NCI-H1417 (cell line): ENCODE results near the gene RETREG1.
"Not testable (repeated sequence)": the region's sequence is repeated elsewhere in the genome, so short reads cannot be mapped to it uniquely, and the experiment has no call there.

Source experiments
- DNase-seq, 3 experiments: peaks; one replicate each; lab custom pipeline; 2025; lab: John Stamatoyannopoulos, UW

Gene RETREG1

GRCh38 chr5:16617274-16617968 lies 624 bp upstream of the RETREG1 start:
- peak in 1 of 3 experiments; percentile 58 for DNase-seq

GRCh38 chr5:16615741-16616535 lies 859 bp downstream of the RETREG1 start:
- DNase-seq = peak in 2 of 3 experiments; percentile 74 to 76

GRCh38 chr5:16612007-16612406 lies 4.8 kb downstream of the RETREG1 start:
- DNase-seq = no peak

DNA sequence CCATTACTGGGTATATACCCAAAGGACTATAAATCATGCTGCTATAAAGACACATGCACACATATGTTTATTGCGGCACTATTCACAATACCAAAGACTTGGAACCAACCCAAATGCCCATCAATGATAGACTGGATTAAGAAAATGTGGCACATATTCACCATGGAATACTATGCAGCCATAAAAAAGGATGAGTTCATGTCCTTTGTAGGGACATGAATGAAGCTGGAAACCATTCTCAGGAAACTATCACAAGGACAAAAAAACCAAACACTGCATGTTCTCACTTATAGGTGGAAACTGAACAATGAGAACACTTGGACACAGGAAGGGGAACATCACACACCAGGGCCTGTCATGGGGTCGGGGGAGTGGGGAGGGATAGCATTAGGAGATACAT lies 5.9 kb downstream of the RETREG1 start:
- DNase-seq = not testable (repeated sequence)

- no peak for DNase-seq
Observed at GRCh38 chr5:16609412-16609811, 7.4 kb downstream of the RETREG1 start.

GRCh38 chr5:16606628-16607027 lies 10.2 kb downstream of the RETREG1 start:
- no peak for DNase-seq

- DNase-seq = no peak
Observed at GRCh38 chr5:16603701-16604100, 13.1 kb downstream of the RETREG1 start.

DNA sequence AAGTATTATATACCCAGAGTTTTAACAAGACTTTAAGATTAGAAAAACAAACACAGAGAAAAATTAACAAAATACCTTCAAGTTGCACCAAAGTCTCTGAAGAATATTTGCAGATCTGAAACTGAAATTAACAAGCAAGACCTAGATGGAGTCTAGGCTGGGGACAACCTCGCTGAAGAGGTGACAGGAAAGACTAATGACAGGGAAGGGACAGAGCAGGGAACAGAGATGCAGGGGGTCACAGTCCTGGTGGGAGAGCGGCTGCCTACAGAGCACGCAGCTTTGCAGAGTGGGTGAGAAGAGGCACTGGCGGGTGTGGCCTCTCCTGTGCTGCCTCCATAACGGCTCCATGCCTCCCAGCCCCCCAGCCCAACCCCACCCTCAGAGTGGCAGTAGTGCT lies 13.5 kb downstream of the RETREG1 start:
- no peak for DNase-seq

DNA sequence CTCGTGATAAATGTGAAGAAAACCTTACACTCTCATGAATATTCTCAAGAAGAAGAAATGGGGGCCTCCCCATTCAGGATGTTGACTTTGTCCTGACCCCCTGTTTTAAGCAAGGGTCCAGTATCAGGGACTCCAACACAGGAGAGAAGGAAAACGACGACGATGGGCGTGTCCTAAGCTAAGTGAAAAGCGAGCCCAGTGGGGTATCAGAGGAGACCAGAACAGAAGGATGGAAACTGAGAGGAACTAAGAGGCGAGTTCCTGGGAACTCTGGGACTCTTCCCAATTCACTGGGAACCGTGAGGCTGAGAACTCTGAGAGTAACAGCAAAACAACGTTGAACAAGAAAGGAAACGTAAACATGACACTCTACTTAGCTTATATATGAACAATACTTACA lies 14.6 kb downstream of the RETREG1 start:
- no peak for DNase-seq

DNA sequence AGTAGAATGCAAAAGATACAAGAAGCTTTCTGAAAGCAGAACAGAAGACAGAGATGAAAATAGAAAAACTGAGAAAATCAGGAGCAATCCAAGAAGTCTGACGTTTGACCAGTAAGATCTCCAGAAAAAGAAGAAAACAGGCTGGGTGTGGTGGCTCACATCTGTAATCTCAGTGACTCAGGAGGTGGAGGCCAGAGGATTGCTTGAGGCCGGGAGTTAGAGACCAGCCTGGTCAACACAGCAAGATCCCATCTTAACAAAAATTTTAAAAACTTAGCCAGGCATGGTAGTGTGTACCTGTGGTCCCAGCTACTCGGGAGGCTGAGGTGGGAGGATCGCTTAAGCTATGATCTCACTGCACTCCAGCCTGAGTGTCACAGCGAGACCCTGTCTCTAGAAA lies 15.9 kb downstream of the RETREG1 start:
- no peak for DNase-seq

- DNase-seq = peak in 2 of 3 experiments; percentile 54 to 84
Observed at GRCh38 chr5:16600397-16600796, 16.4 kb downstream of the RETREG1 start.

GRCh38 chr5:16597946-16598694 lies 18.7 kb downstream of the RETREG1 start:
- DNase-seq = no peak

GRCh38 chr5:16596581-16596940 lies 20.2 kb downstream of the RETREG1 start:
- peak in 2 of 3 experiments; percentile 41 to 72 for DNase-seq

- no peak for DNase-seq
Observed at GRCh38 chr5:16595881-16596580, 20.8 kb downstream of the RETREG1 start.

DNA sequence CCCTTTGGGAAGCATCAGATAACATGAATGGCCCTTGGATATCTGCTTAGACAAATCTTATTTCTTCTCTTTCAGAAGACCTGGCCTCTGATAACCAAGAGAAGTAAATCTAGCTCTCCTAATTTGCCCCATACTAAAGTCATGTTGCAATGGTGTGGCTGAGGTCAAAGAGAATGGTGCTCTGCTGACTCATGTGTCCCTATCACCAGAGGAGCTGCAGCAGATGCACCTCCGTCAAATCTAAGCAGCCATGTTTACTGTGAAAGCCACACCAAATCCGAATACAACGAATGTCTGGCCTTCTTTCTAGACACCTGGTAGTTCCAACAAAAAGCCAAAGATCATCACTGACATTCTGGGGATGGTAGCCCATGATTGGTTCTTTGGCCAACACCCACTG lies 23.2 kb downstream of the RETREG1 start:
- DNase-seq = no peak

GRCh38 chr5:16593013-16593412 lies 23.8 kb downstream of the RETREG1 start:
- DNase-seq = no peak

GRCh38 chr5:16592255-16592654 lies 24.5 kb downstream of the RETREG1 start:
- DNase-seq = no peak

GRCh38 chr5:16590685-16591084 lies 26.1 kb downstream of the RETREG1 start:
- DNase-seq = no peak

GRCh38 chr5:16589658-16590057 lies 27.1 kb downstream of the RETREG1 start:
- DNase-seq = no peak

- DNase-seq = peak in 2 of 3 experiments; percentile 14 to 49
Observed at GRCh38 chr5:16588434-16589214, 28.2 kb downstream of the RETREG1 start.

- DNase-seq = no peak
Observed at GRCh38 chr5:16586556-16586955, 30.2 kb downstream of the RETREG1 start.
